A549 (cell line): ENCODE data around the gene HESX1. TPM values are rescaled to one million over a fixed set of nuclear protein-coding genes. Genes with fewer than 3 reads are reported as not detected.

Experiments
- ATAC-seq, 2 experiments: fragments of 200-7000 bp in 1 of 2; fragments of >200 bp in 1 of 2; cut with Nextera tagmentation in 1 of 2; cut with Tn5 transposase in 1 of 2; 3 replicates each; pipeline versions ENCODE4 v1.8.0 to v1.9.1; 2018 to 2020; ENCODE audit warnings: mild to moderate bottlenecking in 1 of 2, moderate library complexity in 1 of 2
- CTCF ChIA-PET: fragments of 300-600 bp; sonication (Branson Sonifier 250); formaldehyde crosslinking; extraction: SDS; loops from one replicate; lab custom pipeline; 2021; ENCODE audit warnings: antibody characterized with exemption, inconsistent platforms; lab: Yijun Ruan, JAX
- POLR2A ChIA-PET: fragments of 350-600 bp; formaldehyde crosslinking; extraction: SDS; loops from one replicate; lab custom pipeline; 2021; ENCODE audit warnings: antibody characterized with exemption, inconsistent platforms; lab: Yijun Ruan, JAX
- DNase-seq, 2 experiments: peaks; one replicate each; pipeline versions ENCODE4 v3.0.0 to v3.0.0-alpha.2; 2011 to 2016; ENCODE audit warnings: low read depth in 1 of 2, low spot score in 1 of 2
- FAIRE-seq: peaks from 2 replicates; lab custom pipeline; 2011; peaks lifted over from hg19 to GRCh38; lab: Jason Lieb, UNC
- H3K27ac ChIP-seq, 2 experiments: fragments of >200 bp; sonication (Bioruptor Twin); formaldehyde crosslinking; 3 replicates each; pipeline ENCODE4 v1.5.1; 2016 to 2017
- H3K4me1 ChIP-seq: fragments of >200 bp; sonication (Bioruptor Twin); formaldehyde crosslinking; 3 replicates; pipeline ENCODE4 v1.6.1; 2016
- H3K4me2 ChIP-seq: fragments of >200 bp; sonication (Bioruptor Twin); formaldehyde crosslinking; 3 replicates; pipeline ENCODE4 v1.6.1; 2016
- H3K4me3 ChIP-seq: fragments of >200 bp; sonication (Bioruptor Twin); formaldehyde crosslinking; 3 replicates; pipeline ENCODE4 v1.5.1; 2016
- H3K9me3 ChIP-seq: fragments of >200 bp; sonication (Bioruptor Twin); formaldehyde crosslinking; 3 replicates; pipeline ENCODE4 v1.6.1; 2016
- BHLHE40 ChIP-seq: IDR thresholded peaks from 2 replicates; pipeline ENCODE4 v1.6.1; 2012; ENCODE audit warnings: low read depth, low read length, inconsistent platforms
- CBX8 ChIP-seq: fragments of 200-600 bp; sonication (generic); IDR thresholded peaks from 2 replicates; pipeline ENCODE4 v1.6.1; 2016
- CTCF ChIP-seq: fragments of >200 bp; sonication (Bioruptor Twin); formaldehyde crosslinking; IDR thresholded peaks from 3 replicates; pipeline ENCODE4 v1.5.1; 2016
- EHMT2 ChIP-seq: fragments of 200-600 bp; sonication (generic); IDR thresholded peaks from 2 replicates; pipeline ENCODE4 v1.6.1; 2016; ENCODE audit warnings: antibody characterized with exemption, low read depth, mild to moderate bottlenecking, moderate library complexity
- ELK1 ChIP-seq: fragments of 150-350 bp; IDR thresholded peaks from 2 replicates; pipeline ENCODE4 v1.6.1; 2014; ENCODE audit warnings: low read depth, mild to moderate bottlenecking, low read length
- FOSB ChIP-seq: fragments of 250-450 bp; sonication (Bioruptor Pico); IDR thresholded peaks from 2 replicates; pipeline ENCODE4 v1.5.0; 2020; ENCODE audit warnings: mild to moderate bottlenecking, moderate library complexity
- FOSL2 ChIP-seq, 2 experiments: fragments of 450-650 bp in 1 of 2; fragments of >200 bp in 1 of 2; sonication (Bioruptor Twin) in 1 of 2; formaldehyde crosslinking; IDR thresholded peaks; 2 replicates each; pipeline versions ENCODE4 v1.5.0 to v1.6.1; 2016 to 2020; ENCODE audit warnings: mild to moderate bottlenecking in 1 of 2, moderate library complexity in 1 of 2
- GATA3 ChIP-seq: IDR thresholded peaks from 2 replicates; pipeline ENCODE4 v1.6.1; 2012; ENCODE audit warnings: borderline replicate concordance
- HES2 ChIP-seq: fragments of >200 bp; sonication (Bioruptor Twin); formaldehyde crosslinking; IDR thresholded peaks from 2 replicates; pipeline ENCODE4 v1.6.1; 2016
- HOXA7 ChIP-seq: fragments of 250-450 bp; sonication (Bioruptor Pico); IDR thresholded peaks from 2 replicates; pipeline ENCODE4 v1.5.0; 2020; ENCODE audit warnings: mild to moderate bottlenecking, moderate library complexity
- HOXB13 ChIP-seq: fragments of 250-450 bp; sonication (Bioruptor Pico); IDR thresholded peaks from 2 replicates; pipeline ENCODE4 v1.5.0; 2020; ENCODE audit warnings: low read depth, mild to moderate bottlenecking, moderate library complexity
- KDM1A ChIP-seq: fragments of 200-600 bp; sonication (generic); IDR thresholded peaks from 2 replicates; pipeline ENCODE4 v1.6.1; 2016; ENCODE audit warnings: low read depth, mild to moderate bottlenecking
- MAX ChIP-seq: IDR thresholded peaks from 2 replicates; pipeline ENCODE4 v1.6.1; 2012
- MAZ ChIP-seq: fragments of 150-350 bp; IDR thresholded peaks from 2 replicates; pipeline ENCODE4 v1.6.1; 2014; ENCODE audit warnings: antibody characterized with exemption, low read depth, low read length, borderline replicate concordance
- MYC ChIP-seq: IDR thresholded peaks from 2 replicates; pipeline ENCODE4 v1.6.1; 2012; ENCODE audit warnings: mild to moderate bottlenecking, inconsistent platforms, low read length, improper control_type of control experiment, borderline replicate concordance
- NFE2L2 ChIP-seq: fragments of 150-350 bp; conservative IDR thresholded peaks from 2 replicates; pipeline ENCODE4 v1.6.1; 2014; ENCODE audit warnings: low read length
- PHF8 ChIP-seq: fragments of 200-600 bp; sonication (generic); IDR thresholded peaks from 2 replicates; pipeline ENCODE4 v1.6.1; 2016; ENCODE audit warnings: low read depth, mild to moderate bottlenecking, antibody characterized with exemption, moderate library complexity, borderline replicate concordance
- POLR2AphosphoS2 ChIP-seq: conservative IDR thresholded peaks from 2 replicates; pipeline ENCODE4 v1.6.1; 2012; ENCODE audit warnings: low read length, improper control_type of control experiment, inconsistent platforms
- RCOR1 ChIP-seq: fragments of 150-350 bp; IDR thresholded peaks from 2 replicates; pipeline ENCODE4 v1.6.1; 2014; ENCODE audit warnings: antibody characterized with exemption, low read length, low read depth
- RNF2 ChIP-seq: fragments of 200-600 bp; sonication (generic); IDR thresholded peaks from 2 replicates; pipeline ENCODE4 v1.6.1; 2016; ENCODE audit warnings: low read depth, mild to moderate bottlenecking, antibody characterized with exemption, moderate library complexity, borderline replicate concordance
- SMC3 ChIP-seq: fragments of >200 bp; sonication (Bioruptor Twin); formaldehyde crosslinking; IDR thresholded peaks from 3 replicates; pipeline ENCODE4 v1.6.1; 2018; ENCODE audit warnings: inconsistent platforms
- TFCP2L1 ChIP-seq: fragments of 250-450 bp; sonication (Bioruptor Pico); IDR thresholded peaks from 2 replicates; pipeline ENCODE4 v1.5.0; 2021; ENCODE audit warnings: mild to moderate bottlenecking
- ZC3H11A ChIP-seq: fragments of 450-650 bp; IDR thresholded peaks from 2 replicates; pipeline ENCODE4 v1.6.1; 2014; ENCODE audit warnings: antibody characterized with exemption, mild to moderate bottlenecking
- ZNF302 ChIP-seq: fragments of 250-450 bp; sonication (Bioruptor Pico); IDR thresholded peaks from 2 replicates; pipeline ENCODE4 v1.9.0; 2021; ENCODE audit warnings: inconsistent platforms, mild to moderate bottlenecking, moderate library complexity
- WGBS: methylation state at CpG from one replicate; pipeline ENCODE4 v1.1.6; 2017; ENCODE audit errors: missing lambda C conversion rate; 5-methylcytosine and 5-hydroxymethylcytosine counted together
- polyA plus RNA-seq, 4 experiments: library from polyadenylated mRNA; depleted of rRNA in 3 of 4; stranded (reverse); fragments of >200 nt; fragmentation: RNase III in 1 of 4; extraction: RNeasy Plus Mini Kit Qiagen cat#74134 plus additional on column Dnase treatment in 1 of 4; gene quantifications; 2 replicates in 3 of 4; 3 replicates in 1 of 4; pipeline ENCODE4 v1.2.3, GENCODE V29; 2011 to 2017
- TF ChIP-seq, protein P1 (sequence below): fragments of >200 bp; sonication (Bioruptor Twin); formaldehyde crosslinking; IDR thresholded peaks from 3 replicates; pipeline ENCODE4 v1.6.1; 2016
- TF ChIP-seq, protein P2 (sequence below): fragments of 250-450 bp; sonication (Bioruptor Pico); IDR thresholded peaks from 2 replicates; pipeline ENCODE4 v1.5.0; 2021; ENCODE audit warnings: mild to moderate bottlenecking, moderate library complexity, borderline replicate concordance

Gene HESX1
- polyA plus RNA-seq, 2 of the 4 experiments (the other 2 are of a cell fraction), result 0.35 to 0.87 TPM

DNA sequence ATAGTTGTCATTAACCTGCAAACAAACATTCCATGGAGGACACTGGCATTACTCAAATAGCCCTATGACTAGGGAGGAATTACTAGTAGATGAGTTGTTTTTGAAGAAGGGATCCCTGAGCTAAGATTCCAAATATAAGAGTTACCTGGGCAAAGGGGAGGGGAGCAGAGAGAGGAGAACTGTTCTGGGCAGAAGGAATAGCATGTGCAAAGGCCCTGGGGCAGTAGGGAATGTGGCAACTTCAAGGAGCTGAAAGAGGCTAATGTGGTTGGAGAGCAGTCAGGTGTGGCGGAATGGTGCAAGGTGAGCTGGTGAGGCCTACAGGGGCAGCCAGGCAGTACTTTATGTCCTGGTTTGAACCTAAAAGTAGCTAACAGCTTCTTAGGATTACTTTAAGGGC is 28.8 kb downstream of the HESX1 start:
- no peak overlapping the region; the same call in 2 of the 3 replicates for H3K4me2 ChIP-seq
- H3K4me3 ChIP-seq, result no peak overlapping the region
- TF ChIP-seq BHLHE40 (no peak), RCOR1 (no peak), FOSL2 (IDR thresholded peaks at IDR 0.05) (no peak), FOSL2 (CRISPR knock-in tag; IDR thresholded peaks at IDR 0.05) (no peak), GATA3 (no peak), HES2 (no peak), HOXB13 (CRISPR knock-in tag) (no peak), MAZ (no peak), NFE2L2 (no peak), CTCF (no peak), TFCP2L1 (CRISPR knock-in tag) (no peak), PHF8 (no peak), HOXA7 (CRISPR knock-in tag) (no peak)
- TF ChIP-seq, protein P1, sequence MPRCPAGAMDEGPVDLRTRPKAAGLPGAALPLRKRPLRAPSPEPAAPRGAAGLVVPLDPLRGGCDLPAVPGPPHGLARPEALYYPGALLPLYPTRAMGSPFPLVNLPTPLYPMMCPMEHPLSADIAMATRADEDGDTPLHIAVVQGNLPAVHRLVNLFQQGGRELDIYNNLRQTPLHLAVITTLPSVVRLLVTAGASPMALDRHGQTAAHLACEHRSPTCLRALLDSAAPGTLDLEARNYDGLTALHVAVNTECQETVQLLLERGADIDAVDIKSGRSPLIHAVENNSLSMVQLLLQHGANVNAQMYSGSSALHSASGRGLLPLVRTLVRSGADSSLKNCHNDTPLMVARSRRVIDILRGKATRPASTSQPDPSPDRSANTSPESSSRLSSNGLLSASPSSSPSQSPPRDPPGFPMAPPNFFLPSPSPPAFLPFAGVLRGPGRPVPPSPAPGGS, result no peak
- H3K9me3 ChIP-seq, result no peaks in the 10 kb centered on the region
- ChIA-PET POLR2A (no interaction called here), CTCF (interaction anchor here (0.6 to 3.2 kb wide), 22 partner anchors 8 to 402 kb away, joined by 3 to 22 read pairs (median 4); partner anchors contain the start of genes APPL1 and HESX1)
- WGBS, result 100% methylated on average over 1 of the region's 1 CpG
- H3K27ac ChIP-seq, result no peak overlapping the region
- no peaks in the 10 kb centered on the region for H3K4me1 ChIP-seq
- ATAC-seq, result no peak
- no peak for FAIRE-seq
- DNase-seq, result no peak

- Histone ChIP-seq H3K9me3 (no peaks in the 10 kb centered on the region), H3K27ac (peak overlapping the region; percentile 75 to 92), H3K4me2 (peak overlapping the region; percentile 76), H3K4me3 (peak overlapping the region; percentile 50), H3K4me1 (no peaks in the 10 kb centered on the region)
- ChIA-PET POLR2A (no interaction called here), CTCF (interaction anchor here (0.6 to 3.2 kb wide), 36 partner anchors 9 to 646 kb away, joined by 3 to 22 read pairs (median 3); partner anchors contain the start of genes APPL1 and HESX1)
- WGBS, result 26% methylated on average over 10 of the region's 40 CpGs
- FAIRE-seq (no peak), ATAC-seq (peak; percentile 92 to 94), DNase-seq (peak; percentile 67 to 70)
- TF ChIP-seq MAX, result no peak
- TF ChIP-seq CTCF, result peak; percentile 76
- TF ChIP-seq EHMT2, result no peak
- TF ChIP-seq ELK1, result no peak
- TF ChIP-seq CBX8, result no peak
- TF ChIP-seq ZC3H11A, result no peak
- no peak for TF ChIP-seq RNF2
- TF ChIP-seq MAZ, result no peak
- TF ChIP-seq SMC3, result peak; percentile 64
- TF ChIP-seq POLR2AphosphoS2, result no peak
- TF ChIP-seq MYC, result no peak
- TF ChIP-seq, protein P2, sequence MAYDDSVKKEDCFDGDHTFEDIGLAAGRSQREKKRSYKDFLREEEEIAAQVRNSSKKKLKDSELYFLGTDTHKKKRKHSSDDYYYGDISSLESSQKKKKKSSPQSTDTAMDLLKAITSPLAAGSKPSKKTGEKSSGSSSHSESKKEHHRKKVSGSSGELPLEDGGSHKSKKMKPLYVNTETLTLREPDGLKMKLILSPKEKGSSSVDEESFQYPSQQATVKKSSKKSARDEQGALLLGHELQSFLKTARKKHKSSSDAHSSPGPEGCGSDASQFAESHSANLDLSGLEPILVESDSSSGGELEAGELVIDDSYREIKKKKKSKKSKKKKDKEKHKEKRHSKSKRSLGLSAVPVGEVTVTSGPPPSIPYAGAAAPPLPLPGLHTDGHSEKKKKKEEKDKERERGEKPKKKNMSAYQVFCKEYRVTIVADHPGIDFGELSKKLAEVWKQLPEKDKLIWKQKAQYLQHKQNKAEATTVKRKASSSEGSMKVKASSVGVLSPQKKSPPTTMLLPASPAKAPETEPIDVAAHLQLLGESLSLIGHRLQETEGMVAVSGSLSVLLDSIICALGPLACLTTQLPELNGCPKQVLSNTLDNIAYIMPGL (CRISPR knock-in tag), result no peak
- TF ChIP-seq NFE2L2, result no peak
- TF ChIP-seq KDM1A, result no peak
- no peak for TF ChIP-seq ZNF302 (CRISPR knock-in tag)
- TF ChIP-seq FOSB (CRISPR knock-in tag), result no peak
- TF ChIP-seq PHF8, result no peak
These were observed 29.7 kb downstream of the HESX1 start for GRCh38 chr3:57169872-57170623.
